BLaER1 (cell line): ENCODE results near the gene ACOT13.

Experiments
- H3K27ac ChIP-seq: shearing (Covaris generic); formaldehyde crosslinking; 2 replicates; pipeline ENCODE4 v1.8.1; 2022
- H3K27me3 ChIP-seq: shearing (Covaris generic); formaldehyde crosslinking; 2 replicates; pipeline ENCODE4 v1.8.1; 2022
- H3K36me3 ChIP-seq: shearing (Covaris generic); formaldehyde crosslinking; 2 replicates; pipeline ENCODE4 v1.8.1; 2022
- H3K4me1 ChIP-seq: shearing (Covaris generic); formaldehyde crosslinking; 2 replicates; pipeline ENCODE4 v1.8.1; 2022
- H3K4me2 ChIP-seq: shearing (Covaris generic); formaldehyde crosslinking; 2 replicates; pipeline ENCODE4 v1.8.1; 2022
- H3K4me3 ChIP-seq: shearing (Covaris generic); formaldehyde crosslinking; 2 replicates; pipeline ENCODE4 v1.8.1; 2022
- H3K9ac ChIP-seq: shearing (Covaris generic); formaldehyde crosslinking; 2 replicates; pipeline ENCODE4 v1.8.1; 2022
- H3K9me3 ChIP-seq: shearing (Covaris generic); formaldehyde crosslinking; 2 replicates; pipeline ENCODE4 v1.8.1; 2022
- H4K20me1 ChIP-seq: shearing (Covaris generic); formaldehyde crosslinking; 2 replicates; pipeline ENCODE4 v1.8.1; 2022
- Cebpa-rat ChIP-seq: shearing (Covaris generic); IDR thresholded peaks from 2 replicates; pipeline ENCODE4 v1.8.1; 2022

ACOT13 gene

DNA sequence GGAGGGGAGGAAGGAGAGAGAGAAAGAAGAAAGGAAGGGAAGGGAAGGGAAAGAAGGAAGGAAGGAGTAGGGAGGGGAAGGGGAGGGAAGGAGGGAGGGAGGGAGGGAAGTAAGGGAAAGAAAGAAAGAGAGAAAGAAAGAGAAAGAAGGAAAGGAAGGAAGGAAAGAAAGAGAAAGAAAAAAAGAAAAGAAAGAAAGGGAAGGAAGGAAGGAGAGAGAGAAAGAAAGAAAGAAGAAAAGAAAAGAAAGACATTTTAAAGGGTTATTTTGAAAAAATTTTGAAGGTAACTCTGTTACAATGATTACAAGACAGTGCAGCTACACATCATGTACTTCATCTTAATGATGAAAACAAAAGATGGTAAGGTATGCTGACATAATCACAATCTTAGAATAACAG lies 24.8 kb upstream of the ACOT13 start:
- no peak for TF ChIP-seq Cebpa-rat
- H3K9ac ChIP-seq, result no peak overlapping the region
- peaks cover 11% of the 10 kb centered on the region for H3K4me1 ChIP-seq
- no peaks in the 10 kb centered on the region for H4K20me1 ChIP-seq
- H3K27me3 ChIP-seq, result peaks cover 9% of the 10 kb centered on the region
- no peak overlapping the region for H3K4me3 ChIP-seq
- no peak overlapping the region for H3K27ac ChIP-seq
- no peaks in the 10 kb centered on the region for H3K36me3 ChIP-seq
- H3K4me2 ChIP-seq, result no peak overlapping the region
- peaks cover 13% of the 10 kb centered on the region; the same call in 1 of the 2 replicates for H3K9me3 ChIP-seq

DNA sequence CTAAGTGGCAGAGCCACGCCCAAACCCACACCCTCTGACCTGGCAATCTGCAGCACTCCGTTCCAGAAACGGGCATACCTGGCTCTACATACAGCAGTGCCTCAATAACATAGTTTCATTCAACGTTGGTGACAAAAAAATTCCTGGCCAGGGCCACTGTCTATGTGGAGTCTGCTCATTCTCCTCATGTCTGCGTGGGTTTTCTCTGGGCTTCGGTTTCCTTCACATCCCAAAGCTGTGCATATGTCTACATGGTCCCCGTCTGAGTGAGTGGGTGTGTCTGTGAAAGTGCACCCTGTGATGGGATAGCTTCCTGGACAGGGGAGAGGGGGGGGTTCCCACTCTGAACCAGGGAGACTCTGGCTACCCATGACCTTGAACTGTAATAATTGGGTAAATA lies 23.0 kb upstream of the ACOT13 start:
- H3K4me1 ChIP-seq, result peaks cover 11% of the 10 kb centered on the region
- no peaks in the 10 kb centered on the region for H4K20me1 ChIP-seq
- TF ChIP-seq Cebpa-rat, result no peak
- no peak overlapping the region for H3K9ac ChIP-seq
- H3K36me3 ChIP-seq, result no peaks in the 10 kb centered on the region
- H3K4me2 ChIP-seq, result no peak overlapping the region
- peaks cover 9% of the 10 kb centered on the region for H3K27me3 ChIP-seq
- no peak overlapping the region for H3K4me3 ChIP-seq
- H3K27ac ChIP-seq, result no peak overlapping the region
- H3K9me3 ChIP-seq, result peaks cover 7% of the 10 kb centered on the region; the same call in 1 of the 2 replicates

DNA sequence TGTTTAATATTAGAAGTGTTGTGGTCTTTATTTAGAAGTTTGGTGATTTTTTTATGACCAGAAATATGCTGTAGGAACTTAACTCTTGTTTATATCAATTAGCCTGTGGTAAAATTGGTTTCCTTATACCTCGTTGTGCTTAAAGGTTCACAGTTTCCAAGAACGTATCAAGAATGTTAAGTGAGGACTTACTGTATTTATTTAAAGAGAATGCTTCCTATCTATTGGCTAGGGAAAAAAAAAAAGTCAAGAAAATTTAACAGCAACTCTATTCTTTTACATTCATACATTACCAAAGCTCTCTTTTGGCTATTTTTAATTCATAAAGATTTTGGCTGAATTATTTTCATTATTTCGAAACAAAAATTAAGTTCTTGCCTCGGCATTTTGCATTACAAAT lies 22.5 kb upstream of the ACOT13 start:
- Histone ChIP-seq H3K4me2 (no peak overlapping the region), H3K4me1 (peaks cover 11% of the 10 kb centered on the region), H3K9ac (no peak overlapping the region), H3K36me3 (0 out of 2 replicates have a peak, but pooled peaks cover 3% of the 10 kb centered on the region), H4K20me1 (no peaks in the 10 kb centered on the region), H3K27me3 (peaks cover 9% of the 10 kb centered on the region), H3K27ac (no peak overlapping the region), H3K9me3 (peaks cover 3% of the 10 kb centered on the region; the same call in 1 of the 2 replicates), H3K4me3 (no peak overlapping the region)
- TF ChIP-seq Cebpa-rat, result no peak

DNA sequence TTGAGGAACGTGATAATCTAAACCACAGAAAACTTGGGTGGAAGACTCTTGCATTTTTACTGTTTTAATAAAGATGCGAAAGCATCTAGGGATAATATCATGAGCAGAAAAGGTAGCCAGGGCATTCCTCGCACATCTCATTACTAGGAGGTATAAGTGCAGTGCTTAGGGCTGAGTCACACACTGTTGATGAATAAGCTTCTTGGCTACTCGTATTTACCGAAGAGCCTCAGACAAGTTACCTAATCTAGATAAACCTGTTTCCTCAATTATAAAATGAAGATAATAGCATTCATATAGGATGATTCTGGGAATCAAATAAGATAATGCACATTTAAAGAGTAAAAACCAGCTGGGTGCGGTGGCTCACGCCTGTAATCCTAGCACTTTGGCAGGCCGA lies 20.1 kb upstream of the ACOT13 start:
- TF ChIP-seq Cebpa-rat, result no peak
- no peak overlapping the region for H3K4me3 ChIP-seq
- peaks cover 23% of the 10 kb centered on the region for H3K36me3 ChIP-seq
- H3K27me3 ChIP-seq, result peaks cover 9% of the 10 kb centered on the region
- H3K27ac ChIP-seq, result no peak overlapping the region
- H4K20me1 ChIP-seq, result 0 out of 2 replicates have a peak, but pooled peaks cover 7% of the 10 kb centered on the region
- peaks cover 11% of the 10 kb centered on the region for H3K4me1 ChIP-seq
- H3K9ac ChIP-seq, result no peak overlapping the region
- H3K4me2 ChIP-seq, result no peak overlapping the region
- H3K9me3 ChIP-seq, result no peaks in the 10 kb centered on the region

DNA sequence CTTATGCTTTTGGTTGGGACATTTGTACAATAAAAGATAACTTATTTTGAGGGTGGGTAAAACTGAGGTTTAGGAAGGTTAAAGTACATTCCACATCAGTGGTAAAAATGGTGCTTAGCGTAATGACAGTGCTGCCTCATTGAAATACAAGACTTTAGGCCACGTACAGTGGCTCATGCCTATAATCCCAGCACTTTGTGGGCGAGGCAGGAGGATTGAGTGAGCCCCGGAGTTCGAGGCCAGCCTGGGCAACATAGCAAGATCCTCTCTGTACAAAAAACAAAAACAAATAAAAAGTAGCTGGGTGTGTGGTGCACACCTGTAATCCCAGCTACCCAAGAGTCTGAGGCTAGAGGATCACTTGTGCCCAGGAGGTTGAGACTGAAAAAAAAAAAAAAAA lies 18.6 kb upstream of the ACOT13 start:
- peaks cover 11% of the 10 kb centered on the region for H3K4me1 ChIP-seq
- H3K36me3 ChIP-seq, result peaks cover 38% of the 10 kb centered on the region
- no peak overlapping the region for H3K4me2 ChIP-seq
- no peak overlapping the region for H3K9ac ChIP-seq
- no peak for TF ChIP-seq Cebpa-rat
- H3K4me3 ChIP-seq, result no peak overlapping the region
- H3K27me3 ChIP-seq, result peaks cover 9% of the 10 kb centered on the region
- H3K27ac ChIP-seq, result no peak overlapping the region
- H3K9me3 ChIP-seq, result no peaks in the 10 kb centered on the region
- peaks cover 11% of the 10 kb centered on the region; the same call in 1 of the 2 replicates for H4K20me1 ChIP-seq

DNA sequence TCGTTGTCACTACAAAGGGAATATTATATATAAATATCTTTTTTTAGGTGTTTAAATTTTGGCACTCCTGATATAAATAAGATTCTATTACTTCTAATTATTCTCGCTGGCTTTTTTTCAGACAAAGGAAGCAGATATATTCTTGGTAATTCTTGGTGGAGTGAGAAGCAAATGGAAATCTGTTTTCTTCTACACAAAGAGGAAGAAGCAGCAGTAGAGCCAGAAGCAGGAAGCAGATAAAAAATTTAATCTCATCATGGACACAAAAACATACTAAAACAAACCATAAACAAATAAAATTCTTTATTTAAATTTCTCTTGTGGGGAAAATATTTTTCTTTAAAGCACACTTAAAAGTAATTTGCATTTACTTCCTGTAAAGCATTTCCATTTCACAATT lies 17.2 kb upstream of the ACOT13 start:
- Histone ChIP-seq H4K20me1 (peaks cover 16% of the 10 kb centered on the region; the same call in 1 of the 2 replicates), H3K4me2 (no peak overlapping the region), H3K9ac (no peak overlapping the region), H3K4me1 (peaks cover 11% of the 10 kb centered on the region), H3K36me3 (peaks cover 50% of the 10 kb centered on the region), H3K9me3 (no peaks in the 10 kb centered on the region), H3K4me3 (no peak overlapping the region), H3K27ac (no peak overlapping the region), H3K27me3 (peaks cover 9% of the 10 kb centered on the region)
- no peak for TF ChIP-seq Cebpa-rat

DNA sequence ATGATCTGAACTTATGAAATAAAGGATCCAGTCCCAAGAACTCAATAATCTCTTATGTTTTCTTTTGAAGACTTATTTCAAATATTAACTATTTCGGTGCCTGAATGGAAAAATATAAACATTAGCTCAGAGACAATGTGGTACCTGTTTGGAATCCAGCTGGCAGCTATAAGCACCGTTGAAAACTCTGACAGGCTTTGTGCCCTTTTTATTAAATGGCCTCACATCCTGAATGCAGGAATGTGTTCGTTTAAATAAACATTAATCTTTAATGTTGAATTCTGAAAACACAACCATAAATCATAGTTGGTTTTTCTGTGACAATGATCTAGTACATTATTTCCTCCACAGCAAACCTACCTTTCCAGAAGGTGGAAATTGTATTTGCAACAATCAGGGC lies 16.5 kb upstream of the ACOT13 start:
- no peak for TF ChIP-seq Cebpa-rat
- Histone ChIP-seq H3K27me3 (peaks cover 4% of the 10 kb centered on the region), H3K4me1 (peaks cover 10% of the 10 kb centered on the region), H3K9me3 (no peaks in the 10 kb centered on the region), H3K9ac (no peak overlapping the region), H3K4me3 (no peak overlapping the region), H3K4me2 (no peak overlapping the region), H3K27ac (no peak overlapping the region), H3K36me3 (peaks cover 55% of the 10 kb centered on the region), H4K20me1 (peaks cover 23% of the 10 kb centered on the region)

DNA sequence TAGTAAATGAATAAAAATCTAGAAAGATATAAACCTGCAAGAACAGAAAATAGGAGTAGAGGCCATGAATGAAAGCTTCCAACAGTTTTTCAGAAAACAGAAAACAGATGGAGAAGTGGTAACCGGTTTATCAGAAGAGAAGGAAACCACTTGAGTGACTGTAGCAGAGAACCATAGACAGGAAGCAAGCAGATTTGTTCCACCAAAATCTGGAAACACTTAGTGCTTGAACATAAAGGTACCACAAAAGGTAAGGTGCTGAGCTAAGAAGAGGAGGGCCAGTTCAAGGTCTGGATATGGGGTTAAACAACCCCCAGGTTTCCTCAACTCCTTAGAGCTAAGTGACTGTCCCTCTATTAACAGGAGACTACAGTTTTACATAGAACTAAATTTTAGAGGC lies 11.7 kb upstream of the ACOT13 start:
- Histone ChIP-seq H3K27ac (no peak overlapping the region), H3K4me3 (no peak overlapping the region), H3K9me3 (no peaks in the 10 kb centered on the region), H3K36me3 (peaks cover 81% of the 10 kb centered on the region), H3K27me3 (no peaks in the 10 kb centered on the region), H4K20me1 (peaks cover 61% of the 10 kb centered on the region), H3K4me2 (no peak overlapping the region; the same call in 1 of the 2 replicates), H3K4me1 (peaks cover 7% of the 10 kb centered on the region), H3K9ac (no peak overlapping the region)
- no peak for TF ChIP-seq Cebpa-rat

DNA sequence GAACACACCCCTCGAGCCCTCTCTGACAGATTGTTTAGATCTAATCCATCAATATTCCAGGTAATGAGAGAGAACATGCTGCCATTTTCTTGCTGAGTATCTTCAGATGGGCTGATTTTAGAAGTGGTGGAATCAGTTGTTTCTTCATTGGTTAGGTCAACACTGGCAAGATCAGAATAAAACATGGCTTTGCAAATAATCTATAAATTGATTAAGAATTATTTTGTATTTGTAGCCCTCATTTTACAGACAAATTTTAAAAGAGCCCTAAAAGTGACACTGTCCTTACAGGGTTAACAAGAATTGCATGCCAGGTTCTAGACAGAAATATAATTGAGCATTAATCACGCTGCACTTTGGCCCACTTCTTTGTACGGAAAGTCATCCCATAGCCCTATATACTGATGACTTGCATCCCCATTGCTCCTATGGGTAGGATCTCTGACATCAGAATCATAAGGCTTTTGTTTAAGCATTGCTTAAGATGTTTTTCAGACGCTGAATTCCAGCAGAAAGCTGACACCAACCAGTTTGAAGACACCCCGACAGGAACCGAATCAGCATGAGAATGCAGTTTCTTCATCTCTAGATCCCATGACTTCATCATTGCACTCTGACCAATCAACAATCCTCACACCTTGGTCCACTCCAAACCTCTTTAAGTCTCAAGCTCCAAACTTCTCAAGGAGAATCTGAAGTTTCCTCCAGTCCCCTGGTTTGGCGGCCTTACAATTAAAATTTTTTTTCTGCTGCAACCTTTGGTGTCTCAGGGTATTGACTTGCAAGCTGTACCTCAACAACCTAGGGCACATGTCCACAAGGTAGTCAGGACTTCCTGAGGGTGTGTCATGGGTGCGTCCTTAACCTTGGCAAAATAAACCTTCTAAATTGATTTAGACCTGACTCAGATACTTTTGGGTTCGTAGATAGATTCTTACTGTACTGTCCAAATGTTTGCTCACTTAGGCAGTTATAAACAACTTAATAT lies 8.0 kb upstream of the ACOT13 start:
- H3K27me3 ChIP-seq, result no peaks in the 10 kb centered on the region
- H3K9ac ChIP-seq, result no peak overlapping the region
- H4K20me1 ChIP-seq, result peaks cover 51% of the 10 kb centered on the region
- H3K4me3 ChIP-seq, result no peak overlapping the region
- no peak for TF ChIP-seq Cebpa-rat
- H3K36me3 ChIP-seq, result peaks cover 72% of the 10 kb centered on the region
- H3K27ac ChIP-seq, result no peak overlapping the region
- H3K4me1 ChIP-seq, result peaks cover 8% of the 10 kb centered on the region
- no peaks in the 10 kb centered on the region for H3K9me3 ChIP-seq
- H3K4me2 ChIP-seq, result no peak overlapping the region

DNA sequence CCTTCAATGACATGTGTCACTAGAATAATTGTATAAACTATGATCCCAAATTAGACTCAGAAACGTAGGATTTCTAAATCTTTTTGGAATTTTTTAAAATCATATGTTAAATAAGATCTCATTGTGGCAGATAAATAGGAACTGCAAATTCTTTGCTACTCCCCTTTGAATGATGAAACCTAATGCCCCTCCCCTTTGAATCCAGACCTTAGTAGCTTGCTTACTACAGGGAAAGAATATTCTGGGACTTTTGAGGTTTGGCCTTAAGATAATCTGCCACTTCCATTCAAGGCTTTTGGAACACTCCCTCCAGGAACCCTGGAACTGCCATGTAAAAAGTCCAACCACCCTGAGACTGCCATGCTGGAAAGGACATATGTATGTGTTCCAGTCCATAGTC lies 7.3 kb upstream of the ACOT13 start:
- Histone ChIP-seq H3K4me1 (peaks cover 15% of the 10 kb centered on the region), H3K36me3 (peaks cover 74% of the 10 kb centered on the region)

More for the DNA sequence above, 7.3 kb upstream of the ACOT13 start:
- Histone ChIP-seq H3K9me3 (no peaks in the 10 kb centered on the region), H3K4me3 (no peak overlapping the region), H3K9ac (no peak overlapping the region), H3K27me3 (no peaks in the 10 kb centered on the region), H3K4me2 (no peak overlapping the region), H4K20me1 (peaks cover 50% of the 10 kb centered on the region), H3K27ac (no peak overlapping the region)
- no peak for TF ChIP-seq Cebpa-rat
